GM18907 (cell line): Measurements from ENCODE around the gene CDK13.
A peak's percentile ranks its signal among the peaks of the same experiment; 100 is the strongest.
"Not testable (repeated sequence)": the region's sequence is repeated elsewhere in the genome, so short reads cannot be mapped to it uniquely, and the experiment has no call there.

Experiments used
- ATAC-seq: cut with Tn5 transposase; IDR thresholded peaks from one replicate; pipeline ENCODE4 v1.9.1; 2021; ENCODE audit warnings: mild to moderate bottlenecking, moderate library complexity; ENCODE audit not compliant: unreplicated experiment

CDK13 gene

GRCh38 chr7:39949971-39950472 is at the start of gene CDK13:
CDK13 (plus strand) TSS chr7:39950256; CDS start chr7:39950642, 386 bp downstream.
- peak; percentile 51 for ATAC-seq

DNA sequence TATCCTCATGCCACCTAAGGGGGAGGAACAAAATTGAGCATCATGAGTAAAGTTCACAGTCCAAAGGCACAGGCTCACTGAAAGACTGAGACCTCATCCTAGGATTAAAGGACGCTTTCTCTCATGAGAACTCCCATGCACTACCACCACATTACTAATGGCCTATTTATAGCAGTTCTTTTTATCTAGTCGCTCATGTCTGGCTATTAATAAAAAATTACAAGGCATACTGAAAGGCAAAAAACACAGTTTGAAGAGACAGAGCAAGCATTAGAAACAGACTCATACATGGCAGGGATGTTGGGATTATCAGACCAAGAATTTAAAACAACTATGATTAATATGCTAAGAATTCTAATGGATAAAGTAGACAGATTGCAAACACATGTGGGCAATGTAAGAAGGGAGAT is 46.0 kb upstream of the CDK13 start:
- ATAC-seq, result no peak

- ATAC-seq, result no peak
Measured at GRCh38 chr7:39908141-39908540, 41.9 kb upstream of the CDK13 start.

- ATAC-seq, result no peak
Measured at GRCh38 chr7:39908973-39909372, 41.1 kb upstream of the CDK13 start.

GRCh38 chr7:39909526-39909925 is 40.5 kb upstream of the CDK13 start:
- no peak for ATAC-seq

- no peak for ATAC-seq
Measured at GRCh38 chr7:39910108-39910869, 39.8 kb upstream of the CDK13 start.

DNA sequence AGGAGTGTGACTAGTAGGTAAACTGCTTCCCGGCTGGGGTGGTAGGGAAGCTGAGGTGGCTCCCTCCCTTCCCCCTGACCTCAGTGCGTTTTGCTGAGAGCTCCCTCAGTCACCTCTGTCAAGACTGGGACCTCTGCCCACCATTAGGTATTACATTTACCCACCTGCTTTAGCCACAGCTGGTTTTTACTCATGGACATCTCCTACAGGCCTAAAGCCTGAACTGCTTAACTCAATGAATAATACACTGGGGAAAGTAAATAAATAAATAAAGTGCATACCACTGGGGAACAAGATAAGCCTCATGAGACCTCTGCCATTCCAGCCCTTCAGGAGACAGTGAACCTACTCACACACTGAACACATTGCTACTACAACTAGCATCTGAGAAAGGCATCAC is 38.9 kb upstream of the CDK13 start:
- ATAC-seq, result no peak

DNA sequence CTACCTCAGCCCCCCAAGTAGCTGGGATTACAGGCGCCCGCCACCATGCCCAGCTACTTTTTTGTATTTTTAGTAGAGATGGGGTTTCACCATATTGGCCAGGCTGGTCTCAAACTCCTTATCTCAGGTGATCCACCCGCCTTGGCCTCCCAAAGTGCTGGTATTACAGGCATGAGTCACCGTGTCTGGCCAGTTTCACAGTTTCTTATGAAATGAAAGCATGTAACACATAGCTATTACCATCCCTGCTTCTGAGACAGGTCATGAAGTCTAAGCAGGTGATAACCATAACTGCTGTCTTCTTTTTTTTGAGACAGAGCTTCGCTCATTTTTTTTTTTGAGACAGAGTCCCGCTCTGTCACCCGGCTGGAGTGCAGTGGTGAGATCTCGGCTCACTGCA is 34.2 kb upstream of the CDK13 start:
- ATAC-seq, result not testable (repeated sequence)

GRCh38 chr7:39919646-39920045 is 30.4 kb upstream of the CDK13 start:
- no peak for ATAC-seq

GRCh38 chr7:39921506-39922175 is 28.4 kb upstream of the CDK13 start:
- no peak for ATAC-seq

- ATAC-seq, result no peak
Measured at GRCh38 chr7:39922580-39922979, 27.5 kb upstream of the CDK13 start.

DNA sequence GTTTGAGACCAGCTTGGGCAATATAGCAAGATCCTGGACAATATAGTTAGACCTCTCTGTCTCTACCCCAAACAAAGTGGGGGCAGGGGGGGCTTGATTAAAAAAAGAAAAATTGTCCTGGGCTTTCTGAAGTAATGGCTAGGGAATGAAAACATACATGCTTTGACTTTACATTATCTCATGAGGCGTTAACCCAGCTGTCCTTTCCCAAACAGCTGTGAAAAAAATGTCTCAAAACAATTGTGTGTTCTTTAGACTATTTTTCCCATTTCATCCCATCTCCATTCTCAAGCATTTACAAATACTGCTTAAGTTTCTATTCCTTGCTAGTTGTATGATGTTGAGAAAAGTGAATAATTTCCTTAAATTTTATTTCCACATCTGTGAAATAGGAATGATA is 27.0 kb upstream of the CDK13 start:
- ATAC-seq, result no peak

- no peak for ATAC-seq
Measured at GRCh38 chr7:39924122-39924521, 25.9 kb upstream of the CDK13 start.

DNA sequence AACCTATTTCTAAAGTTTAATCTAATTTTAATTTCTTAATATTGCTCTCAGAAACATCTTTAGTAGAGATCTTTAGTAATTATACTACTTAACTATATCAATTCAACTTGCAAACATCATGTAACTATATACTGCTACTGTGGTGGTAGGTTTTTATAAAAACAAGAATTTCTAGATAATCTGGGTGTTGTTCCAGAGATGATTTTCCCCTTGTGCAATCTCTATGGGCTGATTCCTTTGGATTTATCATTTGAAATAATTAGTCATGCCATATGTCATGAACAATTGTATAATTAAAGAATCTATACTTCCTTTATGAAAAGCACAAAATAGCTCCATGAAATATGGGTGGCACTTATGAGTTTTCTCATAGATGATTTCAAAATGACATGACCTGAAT is 23.9 kb upstream of the CDK13 start:
- ATAC-seq, result no peak

GRCh38 chr7:39927018-39927417 is 23.0 kb upstream of the CDK13 start:
- no peak for ATAC-seq

DNA sequence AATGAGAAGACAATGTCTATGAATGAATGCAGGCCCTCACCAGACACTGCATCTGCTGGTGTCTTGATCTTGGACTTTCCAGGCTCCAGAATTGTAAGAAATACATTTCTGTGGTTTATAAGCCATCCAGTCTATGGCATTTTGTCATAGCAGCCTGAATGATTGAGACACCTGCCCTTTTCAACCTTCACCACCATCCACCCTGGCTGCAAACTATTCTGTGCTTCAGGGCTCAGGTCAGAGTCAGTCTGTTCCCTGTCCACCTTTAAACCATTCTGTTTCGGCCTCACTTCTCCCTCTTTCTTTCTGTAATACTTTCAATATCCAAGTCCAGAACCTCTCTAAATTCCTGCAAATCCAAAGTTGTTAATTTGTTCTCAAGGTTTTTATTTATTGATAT is 15.9 kb upstream of the CDK13 start:
- no peak for ATAC-seq

DNA sequence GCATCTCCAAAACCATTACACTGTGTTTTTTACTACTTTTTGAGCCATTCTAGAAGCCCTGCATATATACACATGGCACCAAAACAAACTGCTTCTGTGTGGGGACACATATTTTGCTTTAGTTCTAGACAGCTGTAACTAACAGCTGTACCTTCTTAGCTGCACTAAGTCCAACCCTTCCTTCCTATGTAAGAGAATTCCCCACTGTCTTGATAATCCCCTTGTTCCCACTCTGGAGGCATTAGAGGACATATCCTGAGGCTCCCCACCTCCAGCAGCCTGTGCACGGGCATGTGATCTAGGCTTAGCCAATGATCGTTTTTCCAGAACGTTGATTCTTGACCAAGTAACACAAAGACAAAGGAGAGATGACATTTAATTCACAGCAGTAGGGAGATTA is 13.3 kb upstream of the CDK13 start:
- ATAC-seq, result no peak

- ATAC-seq, result no peak
Measured at GRCh38 chr7:39937366-39938153, 12.5 kb upstream of the CDK13 start.

GRCh38 chr7:39942883-39943282 is 7.2 kb upstream of the CDK13 start:
- ATAC-seq, result no peak

DNA sequence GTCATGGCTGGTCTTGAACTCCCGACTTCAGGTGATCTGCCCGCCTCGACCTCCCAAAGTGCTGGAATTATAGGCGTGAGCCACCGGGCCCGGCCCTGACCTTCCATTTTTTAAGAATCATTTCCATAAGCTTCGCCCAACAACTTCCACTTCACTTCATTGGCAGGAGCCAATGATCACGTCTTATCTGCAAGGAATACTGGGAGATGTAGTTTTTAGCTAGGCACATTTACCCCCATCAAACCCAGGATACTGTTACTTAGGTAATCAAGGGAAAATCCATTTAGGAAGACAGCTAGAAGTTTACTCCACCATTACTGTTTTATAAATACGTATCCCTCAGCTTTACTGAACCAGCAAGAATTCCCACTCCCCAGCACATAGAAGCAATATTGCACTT is 3.4 kb upstream of the CDK13 start:
- ATAC-seq, result no peak

DNA sequence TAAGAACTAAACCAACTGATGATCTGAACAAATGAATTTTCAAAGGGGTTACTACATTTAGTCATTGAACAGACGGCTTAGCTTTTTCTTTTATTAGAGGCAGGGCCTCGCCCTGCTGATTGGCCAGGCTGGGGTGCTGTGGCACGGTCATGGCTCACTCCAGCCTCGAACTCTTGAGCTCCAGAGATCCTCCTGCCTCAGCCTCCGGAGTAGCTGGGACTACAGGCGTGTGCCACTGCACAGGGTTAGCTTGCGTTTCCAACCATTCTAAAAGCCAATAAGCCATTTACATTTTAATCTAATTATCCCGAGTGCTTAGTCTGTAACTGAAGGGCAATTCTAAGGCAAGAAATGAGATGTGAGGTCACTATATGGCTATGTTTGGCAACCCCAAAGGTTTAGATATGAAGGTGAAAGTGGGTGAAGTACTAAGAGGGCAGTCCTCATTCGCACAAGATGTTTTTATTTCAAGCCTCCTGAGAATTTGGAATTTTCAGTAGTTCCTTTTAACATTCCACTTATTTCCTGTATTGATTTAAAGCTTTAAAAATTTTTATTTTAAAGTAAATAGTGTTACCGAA is 1.6 kb upstream of the CDK13 start:
- ATAC-seq, result no peak
